HAP-1 (cell line): ENCODE data around the gene CDX2.

Experiments used
- DNase-seq, 2 experiments: peaks; one replicate each; pipeline ENCODE4 v3.0.0-alpha.2; 2016 to 2020; ENCODE audit warnings: low spot score in 2 of 2
- H3K27me3 ChIP-seq: fragments of 250-450 bp; sonication (Bioruptor Pico); 2 replicates; pipeline ENCODE4 v1.5.1; 2020; ENCODE audit warnings: low read depth, mild to moderate bottlenecking, moderate library complexity
- H3K36me3 ChIP-seq: fragments of 250-450 bp; sonication (Bioruptor Pico); replicated peaks from 2 replicates; pipeline ENCODE4 v1.5.1; 2020; ENCODE audit warnings: mild to moderate bottlenecking
- H3K4me1 ChIP-seq: fragments of 250-450 bp; sonication (Bioruptor Pico); 2 replicates; pipeline ENCODE4 v1.5.1; 2020; ENCODE audit warnings: mild to moderate bottlenecking
- H3K4me3 ChIP-seq: fragments of 250-450 bp; sonication (Bioruptor Pico); 2 replicates; pipeline ENCODE4 v1.5.1; 2020; ENCODE audit warnings: mild to moderate bottlenecking, moderate library complexity
- H3K9me3 ChIP-seq: fragments of 250-450 bp; sonication (Bioruptor Pico); 2 replicates; pipeline ENCODE4 v1.5.1; 2020; ENCODE audit warnings: mild to moderate bottlenecking, moderate library complexity
- in situ Hi-C: fragments of 300-500 bp; cut with MboI; formaldehyde crosslinking; loops from 3 replicates; pipeline ENCODE4 v1.14.3; 2020; ENCODE audit warnings: low sequenced_read_pairs, inconsistent platforms, mixed read lengths

Gene CDX2

GRCh38 chr13:27926644-27927434, 42.3 kb downstream of the CDX2 start:
- Histone ChIP-seq H3K9me3 (0 out of 2 replicates have a peak, but pooled peaks cover 4% of the 10 kb centered on the region), H3K27me3 (0 out of 2 replicates have a peak, but pooled peaks cover 9% of the 10 kb centered on the region), H3K36me3 (no peaks in the 10 kb centered on the region), H3K4me3 (no peak overlapping the region), H3K4me1 (no peaks in the 10 kb centered on the region)
- in situ Hi-C loops = no loop called here
- DNase-seq = no peak

GRCh38 chr13:27925220-27925991, 43.7 kb downstream of the CDX2 start:
- 0 out of 2 replicates have a peak, but pooled peaks cover 9% of the 10 kb centered on the region for H3K27me3 ChIP-seq
- in situ Hi-C loops = no loop called here
- 0 out of 2 replicates have a peak, but pooled peaks cover 7% of the 10 kb centered on the region for H3K9me3 ChIP-seq

GRCh38 chr13:27924529-27925141, 44.5 kb downstream of the CDX2 start:
- no peaks in the 10 kb centered on the region for H3K36me3 ChIP-seq
- H3K4me1 ChIP-seq = no peaks in the 10 kb centered on the region
- H3K27me3 ChIP-seq = 0 out of 2 replicates have a peak, but pooled peaks cover 9% of the 10 kb centered on the region
- in situ Hi-C loops = no loop called here
- H3K9me3 ChIP-seq = 0 out of 2 replicates have a peak, but pooled peaks cover 7% of the 10 kb centered on the region
- no peak for DNase-seq
- H3K4me3 ChIP-seq = no peak overlapping the region

More at GRCh38 chr13:27925220-27925991, 43.7 kb downstream of the CDX2 start:
- no peaks in the 10 kb centered on the region for H3K36me3 ChIP-seq
- DNase-seq = no peak
- H3K4me1 ChIP-seq = no peaks in the 10 kb centered on the region
- H3K4me3 ChIP-seq = no peak overlapping the region

- no peaks in the 10 kb centered on the region for H3K4me1 ChIP-seq
- no peak overlapping the region for H3K4me3 ChIP-seq
- 0 out of 2 replicates have a peak, but pooled peaks cover 7% of the 10 kb centered on the region for H3K9me3 ChIP-seq
- H3K27me3 ChIP-seq = 0 out of 2 replicates have a peak, but pooled peaks cover 5% of the 10 kb centered on the region
- in situ Hi-C loops = no loop called here
- no peaks in the 10 kb centered on the region for H3K36me3 ChIP-seq
- no peak for DNase-seq
These were observed 45.2 kb downstream of the CDX2 start for GRCh38 chr13:27923794-27924528.

- H3K9me3 ChIP-seq = 0 out of 2 replicates have a peak, but pooled peaks cover 3% of the 10 kb centered on the region
These were observed 46.1 kb downstream of the CDX2 start for GRCh38 chr13:27922883-27923612.

GRCh38 chr13:27921961-27922882, 46.9 kb downstream of the CDX2 start:
- Histone ChIP-seq H3K36me3 (no peaks in the 10 kb centered on the region), H3K27me3 (0 out of 2 replicates have a peak, but pooled peaks cover 4% of the 10 kb centered on the region), H3K9me3 (0 out of 2 replicates have a peak, but pooled peaks cover 3% of the 10 kb centered on the region), H3K4me1 (no peaks in the 10 kb centered on the region), H3K4me3 (no peak overlapping the region)
- no peak for DNase-seq
- in situ Hi-C loops = no loop called here

More at GRCh38 chr13:27922883-27923612, 46.1 kb downstream of the CDX2 start:
- Histone ChIP-seq H3K36me3 (no peaks in the 10 kb centered on the region), H3K4me1 (no peaks in the 10 kb centered on the region), H3K27me3 (0 out of 2 replicates have a peak, but pooled peaks cover 4% of the 10 kb centered on the region), H3K4me3 (no peak overlapping the region)
- in situ Hi-C loops = no loop called here
- no peak for DNase-seq

GRCh38 chr13:27921421-27921960, 47.6 kb downstream of the CDX2 start:
- no peak for DNase-seq
- H3K27me3 ChIP-seq = 0 out of 2 replicates have a peak, but pooled peaks cover 4% of the 10 kb centered on the region

GRCh38 chr13:27920677-27921420, 48.3 kb downstream of the CDX2 start:
- H3K4me1 ChIP-seq = no peaks in the 10 kb centered on the region
- 0 out of 2 replicates have a peak, but pooled peaks cover 3% of the 10 kb centered on the region for H3K9me3 ChIP-seq
- in situ Hi-C loops = no loop called here
- H3K4me3 ChIP-seq = no peak overlapping the region
- no peak for DNase-seq
- no peaks in the 10 kb centered on the region for H3K36me3 ChIP-seq
- H3K27me3 ChIP-seq = no peaks in the 10 kb centered on the region

More at GRCh38 chr13:27921421-27921960, 47.6 kb downstream of the CDX2 start:
- H3K4me3 ChIP-seq = no peak overlapping the region
- H3K36me3 ChIP-seq = no peaks in the 10 kb centered on the region
- no peaks in the 10 kb centered on the region for H3K4me1 ChIP-seq
- in situ Hi-C loops = no loop called here
- 0 out of 2 replicates have a peak, but pooled peaks cover 3% of the 10 kb centered on the region for H3K9me3 ChIP-seq

- Histone ChIP-seq H3K36me3 (no peaks in the 10 kb centered on the region), H3K4me3 (no peak within 1 kb of the TSS), H3K9me3 (0 out of 2 replicates have a peak, but pooled peaks cover 3% of the 10 kb centered on the region), H3K4me1 (no peaks in the 10 kb centered on the region), H3K27me3 (no peaks in the 10 kb centered on the region)
- DNase-seq = no peak
- in situ Hi-C loops = no loop called here
These were observed 49.0 kb downstream of the CDX2 start, which contains the start of gene PDX1 for GRCh38 chr13:27919934-27920676. Gene PDX1 (plus strand): TSS chr13:27920000. CDS start chr13:27920139, 139 bp downstream.

- in situ Hi-C loops = no loop called here
- H3K9me3 ChIP-seq = 0 out of 2 replicates have a peak, but pooled peaks cover 3% of the 10 kb centered on the region
- no peaks in the 10 kb centered on the region for H3K27me3 ChIP-seq
- H3K4me3 ChIP-seq = no peak overlapping the region
- no peak for DNase-seq
- H3K36me3 ChIP-seq = no peaks in the 10 kb centered on the region
- no peaks in the 10 kb centered on the region for H3K4me1 ChIP-seq
These were observed 49.5 kb downstream of the CDX2 start for GRCh38 chr13:27919659-27919933.
